Nephron (organoid): ENCODE data around the gene ZSCAN25.

Experiments
- H3K27ac Mint-ChIP-seq, 3 experiments: 2 replicates each; pipeline ENCODE4 v1.8.0; 2020; ENCODE audit warnings: mixed read lengths in 3 of 3, mild to moderate bottlenecking in 2 of 3, moderate library complexity in 1 of 3
- H3K27me3 Mint-ChIP-seq: 2 replicates; pipeline ENCODE4 v1.8.0; 2021; ENCODE audit warnings: low read depth, mild to moderate bottlenecking, moderate library complexity, mixed read lengths
- H3K36me3 Mint-ChIP-seq: 2 replicates; pipeline ENCODE4 v1.8.0; 2020; ENCODE audit warnings: low read depth, mixed read lengths
- H3K4me1 Mint-ChIP-seq: 2 replicates; pipeline ENCODE4 v1.8.0; 2020; ENCODE audit warnings: mixed read lengths
- H3K4me3 Mint-ChIP-seq, 3 experiments: 2 replicates each; pipeline ENCODE4 v1.8.0; 2020; ENCODE audit warnings: mild to moderate bottlenecking in 3 of 3, mixed read lengths in 3 of 3, moderate library complexity in 2 of 3
- H3K9me3 Mint-ChIP-seq: 2 replicates; pipeline ENCODE4 v1.8.0; 2020; ENCODE audit warnings: mixed read lengths
- CTCF ChIP-seq, 3 experiments: fragments of 200-600 bp; sonication (generic); IDR thresholded peaks; one replicate each; pipeline ENCODE4 v1.5.0; 2021; ENCODE audit warnings: antibody characterized with exemption in 3 of 3; ENCODE audit not compliant: unreplicated experiment in 3 of 3

The ZSCAN25 gene

GRCh38 chr7:99597762-99598501, 18.8 kb upstream of the ZSCAN25 start, which contains the start of gene TMEM225B:
TSS of gene TMEM225B (plus strand) at chr7:99598267. CDS start at chr7:99604389, 6,122 bp downstream.
- Mint-ChIP-seq H3K36me3 (no peaks in the 10 kb centered on the region), H3K4me1 (no peaks in the 10 kb centered on the region), H3K9me3 (no peaks in the 10 kb centered on the region), H3K27ac (no peak within 1 kb of the TSS), H3K27me3 (no peaks in the 10 kb centered on the region), H3K4me3 (no peak within 1 kb of the TSS)
- no peak for TF ChIP-seq CTCF (IDR thresholded peaks at IDR 0.05; ENCODE audit: unreplicated experiment in 3 of 3)

- no peak overlapping the region for H3K4me3 Mint-ChIP-seq
- TF ChIP-seq CTCF (IDR thresholded peaks at IDR 0.05; ENCODE audit: unreplicated experiment in 3 of 3) = no peak
- no peak overlapping the region for H3K27ac Mint-ChIP-seq
- H3K36me3 Mint-ChIP-seq = no peaks in the 10 kb centered on the region
- no peaks in the 10 kb centered on the region for H3K9me3 Mint-ChIP-seq
- no peaks in the 10 kb centered on the region for H3K4me1 Mint-ChIP-seq
- H3K27me3 Mint-ChIP-seq = no peaks in the 10 kb centered on the region
These were observed 16.9 kb upstream of the ZSCAN25 start for GRCh38 chr7:99599836-99600235.

GRCh38 chr7:99601656-99602310, 15.0 kb upstream of the ZSCAN25 start:
- no peak overlapping the region for H3K4me3 Mint-ChIP-seq
- no peak overlapping the region for H3K27ac Mint-ChIP-seq
- no peak for TF ChIP-seq CTCF (IDR thresholded peaks at IDR 0.05; ENCODE audit: unreplicated experiment in 3 of 3)
- no peaks in the 10 kb centered on the region for H3K27me3 Mint-ChIP-seq
- no peaks in the 10 kb centered on the region for H3K36me3 Mint-ChIP-seq
- H3K9me3 Mint-ChIP-seq = no peaks in the 10 kb centered on the region
- H3K4me1 Mint-ChIP-seq = no peaks in the 10 kb centered on the region

- Mint-ChIP-seq H3K4me3 (no peak overlapping the region), H3K9me3 (no peaks in the 10 kb centered on the region), H3K27me3 (peaks cover 5% of the 10 kb centered on the region), H3K36me3 (no peaks in the 10 kb centered on the region), H3K4me1 (no peaks in the 10 kb centered on the region), H3K27ac (no peak overlapping the region)
- no peak for TF ChIP-seq CTCF (IDR thresholded peaks at IDR 0.05; ENCODE audit: unreplicated experiment in 3 of 3)
These were observed 11.2 kb upstream of the ZSCAN25 start for GRCh38 chr7:99605527-99605926.

- Mint-ChIP-seq H3K4me3 (no peak overlapping the region), H3K4me1 (no peaks in the 10 kb centered on the region)
These were observed 10.2 kb upstream of the ZSCAN25 start for GRCh38 chr7:99606531-99606930.

More at GRCh38 chr7:99606531-99606930, 10.2 kb upstream of the ZSCAN25 start:
- TF ChIP-seq CTCF (IDR thresholded peaks at IDR 0.05; ENCODE audit: unreplicated experiment in 3 of 3) = no peak
- Mint-ChIP-seq H3K27me3 (peaks cover 5% of the 10 kb centered on the region), H3K9me3 (no peaks in the 10 kb centered on the region), H3K27ac (no peak overlapping the region), H3K36me3 (no peaks in the 10 kb centered on the region)
